Esophagus squamous epithelium (tissue), 5 donors: ENCODE results near the gene LHX4. TPM values are rescaled to one million over a fixed set of nuclear protein-coding genes. Genes with fewer than 3 reads are reported as not detected.

Source experiments
- DNase-seq: peaks from one replicate; lab custom pipeline; 2025; lab: John Stamatoyannopoulos, UW
- H3K27ac ChIP-seq, 4 donors: fragments of 200-600 bp; sonication (generic); one replicate each; pipeline ENCODE4 v1.5.1; 2016 to 2019; ENCODE audit warnings: mild to moderate bottlenecking in 1 of 4
- H3K27me3 ChIP-seq, 4 donors: fragments of 200-600 bp; sonication (generic); 1 replicate in 3 of 4; 2 replicates in 1 of 4; pipeline versions ENCODE4 v1.5.1 to v1.6.0; 2017 to 2021; ENCODE audit warnings: antibody characterized with exemption in 1 of 4
- H3K36me3 ChIP-seq, 3 donors: fragments of 200-600 bp; sonication (generic); one replicate each; pipeline ENCODE4 v1.5.1; 2016 to 2019
- H3K4me1 ChIP-seq, 3 donors: fragments of 200-600 bp; sonication (generic); one replicate each; pipeline ENCODE4 v1.5.1; 2017 to 2019
- H3K4me3 ChIP-seq, 4 donors: fragments of 200-600 bp; sonication (generic); 1 replicate in 3 of 4; 2 replicates in 1 of 4; pipeline ENCODE4 v1.5.1; 2016 to 2019; ENCODE audit warnings: mild to moderate bottlenecking in 2 of 4, moderate library complexity in 1 of 4
- H3K9me3 ChIP-seq, 3 donors: fragments of 200-600 bp; sonication (generic); one replicate each; pipeline ENCODE4 v1.5.1; 2016 to 2019
- POLR2A ChIP-seq, 4 donors: fragments of 450-650 bp; IDR thresholded peaks; one replicate each; pipeline ENCODE4 v1.6.1; 2017; ENCODE audit warnings: antibody characterized with exemption in 4 of 4, mild to moderate bottlenecking in 4 of 4, moderate library complexity in 3 of 4
- WGBS, 2 donors: methylation state at CpG; one replicate each; pipeline ENCODE4 v1.1.5; 2018; 5-methylcytosine and 5-hydroxymethylcytosine counted together
- intact Hi-C: fragments of 100-400 bp; cut with DNase I; formaldehyde crosslinking; loops from one replicate; pipeline ENCODE4 v1.15.0; 2022
- total RNA-seq, 4 donors: library from RNA; depleted of rRNA; stranded (reverse); fragments of >200 nt; gene quantifications; one replicate each; pipeline ENCODE4 v1.1.0, GENCODE V29; 2016
- TF ChIP-seq, protein P1 (sequence below), 6 experiments: fragments of 450-650 bp in 4 of 6; fragments of 200-600 bp in 2 of 6; sonication (generic) in 2 of 6; IDR thresholded peaks; one replicate each; pipeline ENCODE4 v1.5.1; 2016 to 2019; ENCODE audit warnings: antibody characterized with exemption in 6 of 6, mild to moderate bottlenecking in 4 of 6, moderate library complexity in 4 of 6
- donor health status: DM: yes; HTN: yes; CAD: no.

LHX4 gene
- total RNA-seq, 4 donors from 2014 or later: 0.18 to 0.38 TPM; not detected in 2

GRCh38 chr1:180218806-180219765, 11.0 kb upstream of the LHX4 start:
- H3K9me3 ChIP-seq: no peaks in the 10 kb centered on the region
- DNase-seq: no peak
- no peak for TF ChIP-seq POLR2A (IDR thresholded peaks at IDR 0.05)
- TF ChIP-seq, protein P1, sequence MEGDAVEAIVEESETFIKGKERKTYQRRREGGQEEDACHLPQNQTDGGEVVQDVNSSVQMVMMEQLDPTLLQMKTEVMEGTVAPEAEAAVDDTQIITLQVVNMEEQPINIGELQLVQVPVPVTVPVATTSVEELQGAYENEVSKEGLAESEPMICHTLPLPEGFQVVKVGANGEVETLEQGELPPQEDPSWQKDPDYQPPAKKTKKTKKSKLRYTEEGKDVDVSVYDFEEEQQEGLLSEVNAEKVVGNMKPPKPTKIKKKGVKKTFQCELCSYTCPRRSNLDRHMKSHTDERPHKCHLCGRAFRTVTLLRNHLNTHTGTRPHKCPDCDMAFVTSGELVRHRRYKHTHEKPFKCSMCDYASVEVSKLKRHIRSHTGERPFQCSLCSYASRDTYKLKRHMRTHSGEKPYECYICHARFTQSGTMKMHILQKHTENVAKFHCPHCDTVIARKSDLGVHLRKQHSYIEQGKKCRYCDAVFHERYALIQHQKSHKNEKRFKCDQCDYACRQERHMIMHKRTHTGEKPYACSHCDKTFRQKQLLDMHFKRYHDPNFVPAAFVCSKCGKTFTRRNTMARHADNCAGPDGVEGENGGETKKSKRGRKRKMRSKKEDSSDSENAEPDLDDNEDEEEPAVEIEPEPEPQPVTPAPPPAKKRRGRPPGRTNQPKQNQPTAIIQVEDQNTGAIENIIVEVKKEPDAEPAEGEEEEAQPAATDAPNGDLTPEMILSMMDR (IDR thresholded peaks at IDR 0.05): no peak
- WGBS, 2 donors: 71 to 82% methylated on average over 15 of the region's 20 CpGs
- no peaks in the 10 kb centered on the region for H3K36me3 ChIP-seq
- no peaks in the 10 kb centered on the region for H3K4me1 ChIP-seq
- no peak overlapping the region for H3K27ac ChIP-seq
- peaks cover 0 to 34% (median 0%) of the 10 kb centered on the region in 4 donors for H3K27me3 ChIP-seq
- no peak overlapping the region for H3K4me3 ChIP-seq
- intact Hi-C loops: no loop called here

GRCh38 chr1:180219776-180220175, 10.3 kb upstream of the LHX4 start:
- DNase-seq: no peak
- intact Hi-C loops: no loop called here

DNA sequence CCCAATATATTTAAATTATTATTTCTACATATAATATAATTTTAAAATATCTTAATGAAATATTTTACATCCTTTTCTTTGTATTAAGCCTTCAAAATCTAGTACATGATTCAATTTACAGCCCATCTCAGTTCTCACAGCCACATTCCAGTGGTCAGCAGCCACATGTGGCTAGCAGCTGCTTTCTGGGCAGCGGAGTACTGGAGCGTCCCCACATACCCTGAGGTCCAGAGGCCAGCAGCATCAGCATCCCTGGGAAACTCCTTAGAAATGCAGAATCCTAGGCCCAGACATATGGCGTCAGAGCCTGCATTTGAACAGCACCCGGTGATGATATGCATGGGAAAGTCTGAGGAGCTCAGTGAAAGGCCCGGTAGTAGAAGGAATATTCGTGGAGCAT, 8.6 kb upstream of the LHX4 start:
- intact Hi-C loops: no loop called here
- no peak overlapping the region for H3K27ac ChIP-seq
- H3K4me3 ChIP-seq: no peak overlapping the region
- no peak for DNase-seq
- no peaks in the 10 kb centered on the region for H3K9me3 ChIP-seq
- H3K27me3 ChIP-seq: peaks cover 0 to 58% (median 0%) of the 10 kb centered on the region in 4 donors
- H3K36me3 ChIP-seq: no peaks in the 10 kb centered on the region
- TF ChIP-seq, protein P1 (IDR thresholded peaks at IDR 0.05): no peak
- no peak for TF ChIP-seq POLR2A (IDR thresholded peaks at IDR 0.05)
- WGBS, 2 donors: 63 to 88% methylated on average over 4 to 6 of the region's 6 CpGs
- H3K4me1 ChIP-seq: no peaks in the 10 kb centered on the region

More at GRCh38 chr1:180219776-180220175, 10.3 kb upstream of the LHX4 start:
- H3K4me3 ChIP-seq: no peak overlapping the region
- H3K9me3 ChIP-seq: no peaks in the 10 kb centered on the region
- no peak overlapping the region for H3K27ac ChIP-seq
- H3K27me3 ChIP-seq: peaks cover 0 to 41% (median 0%) of the 10 kb centered on the region in 4 donors
- no CpG with 5 or more reads among the region's 11 CpGs for WGBS, 2 donors
- H3K36me3 ChIP-seq: no peaks in the 10 kb centered on the region
- TF ChIP-seq POLR2A (IDR thresholded peaks at IDR 0.05): no peak
- TF ChIP-seq, protein P1 (IDR thresholded peaks at IDR 0.05): no peak
- no peaks in the 10 kb centered on the region for H3K4me1 ChIP-seq

- Histone ChIP-seq H3K27me3 (peaks cover 6 to 91% (median 18%) of the 10 kb centered on the region in 4 donors), H3K4me3 (no peak overlapping the region), H3K4me1 (peaks cover 4 to 15% (median 11%) of the 10 kb centered on the region in 3 donors), H3K36me3 (no peaks in the 10 kb centered on the region), H3K27ac (no peak overlapping the region), H3K9me3 (no peaks in the 10 kb centered on the region)
- TF ChIP-seq, protein P1 (IDR thresholded peaks at IDR 0.05): no peak
- no peak for TF ChIP-seq POLR2A (IDR thresholded peaks at IDR 0.05)
- intact Hi-C loops: no loop called here
- DNase-seq: no peak
- WGBS, 2 donors: 67% methylated on average over 5 of the region's 5 CpGs
These were observed 5.2 kb upstream of the LHX4 start for GRCh38 chr1:180224902-180225301.

GRCh38 chr1:180225403-180225802, 4.7 kb upstream of the LHX4 start:
- no peak for TF ChIP-seq POLR2A (IDR thresholded peaks at IDR 0.05)
- TF ChIP-seq, protein P1 (IDR thresholded peaks at IDR 0.05): no peak
- WGBS, 2 donors: 64 to 78% methylated on average over 2 of the region's 2 CpGs
- H3K27me3 ChIP-seq: peaks cover 6 to 91% (median 21%) of the 10 kb centered on the region in 4 donors
- H3K27ac ChIP-seq: no peak overlapping the region
- no peak for DNase-seq
- peaks cover 9 to 20% (median 16%) of the 10 kb centered on the region in 3 donors for H3K4me1 ChIP-seq
- intact Hi-C loops: no loop called here
- no peaks in the 10 kb centered on the region for H3K9me3 ChIP-seq
- H3K36me3 ChIP-seq: no peaks in the 10 kb centered on the region
- H3K4me3 ChIP-seq: no peak overlapping the region
